Stimulated activated CD4-positive, alpha-beta T cell treated with anti-CD3 and anti-CD28 coated beads, Interleukin-12 subunit alpha, Interleukin-12 subunit beta, amount 100 ng/mL, for 24 hours (primary cell): Measurements from ENCODE around the gene DDX1.

ENCODE experiments used
- DNase-seq, 2 experiments: peaks; one replicate each; pipeline ENCODE4 v3.0.0-alpha.2; 2020; ENCODE audit warnings: low read depth in 2 of 2

Gene DDX1

GRCh38 chr2:15645300-15645699 lies 53.6 kb downstream of the DDX1 start:
- no peak for DNase-seq

GRCh38 chr2:15645720-15646385 lies 54.2 kb downstream of the DDX1 start:
- no peak for DNase-seq

GRCh38 chr2:15646661-15647060 lies 55.0 kb downstream of the DDX1 start:
- no peak for DNase-seq

GRCh38 chr2:15647622-15648590 lies 56.2 kb downstream of the DDX1 start:
- no peak for DNase-seq

GRCh38 chr2:15648593-15649525 lies 57.2 kb downstream of the DDX1 start:
- DNase-seq, result no peak

- DNase-seq, result no peak
Measured at GRCh38 chr2:15649561-15650255, 58.0 kb downstream of the DDX1 start.

- DNase-seq, result no peak
Measured at GRCh38 chr2:15650616-15651366, 59.1 kb downstream of the DDX1 start.

GRCh38 chr2:15651367-15651727 lies 59.7 kb downstream of the DDX1 start:
- DNase-seq, result no peak

- no peak for DNase-seq
Measured at GRCh38 chr2:15652252-15652651, 60.6 kb downstream of the DDX1 start.

GRCh38 chr2:15652801-15653200 lies 61.1 kb downstream of the DDX1 start:
- no peak for DNase-seq

GRCh38 chr2:15653806-15654726 lies 62.4 kb downstream of the DDX1 start:
- DNase-seq, result no peak

- DNase-seq, result no peak
Measured at GRCh38 chr2:15654727-15655073, 63.0 kb downstream of the DDX1 start.

GRCh38 chr2:15655123-15655887 lies 63.6 kb downstream of the DDX1 start:
- DNase-seq, result no peak

- no peak for DNase-seq
Measured at GRCh38 chr2:15656090-15656489, 64.4 kb downstream of the DDX1 start.

- no peak for DNase-seq
Measured at GRCh38 chr2:15657759-15658158, 66.1 kb downstream of the DDX1 start.

- DNase-seq, result no peak
Measured at GRCh38 chr2:15658911-15659310, 67.2 kb downstream of the DDX1 start.

- no peak for DNase-seq
Measured at GRCh38 chr2:15660491-15661294, 69.0 kb downstream of the DDX1 start.

- DNase-seq, result no peak
Measured at GRCh38 chr2:15661295-15661569, 69.6 kb downstream of the DDX1 start.
